GM18861 (cell line): ENCODE measurements around the gene ZNF326.
"Not testable (repeated sequence)": the region's sequence is repeated elsewhere in the genome, so short reads cannot be mapped to it uniquely, and the experiment has no call there.

Experiments
- ATAC-seq: cut with Tn5 transposase; IDR thresholded peaks from one replicate; pipeline ENCODE4 v1.9.1; 2021; ENCODE audit not compliant: unreplicated experiment

The ZNF326 gene

GRCh38 chr1:89966656-89967055 lies 28.3 kb upstream of the ZNF326 start:
- no peak for ATAC-seq

GRCh38 chr1:89971600-89971999 lies 23.3 kb upstream of the ZNF326 start:
- ATAC-seq, result peak; percentile 68

GRCh38 chr1:89972024-89972423 lies 22.9 kb upstream of the ZNF326 start:
- no peak for ATAC-seq

- ATAC-seq, result no peak
These were observed 21.3 kb upstream of the ZNF326 start for GRCh38 chr1:89973471-89974127.

- ATAC-seq, result no peak
These were observed 20.7 kb upstream of the ZNF326 start for GRCh38 chr1:89974256-89974655.

GRCh38 chr1:89974696-89975470 lies 20.0 kb upstream of the ZNF326 start:
- ATAC-seq, result no peak

- no peak for ATAC-seq
These were observed 19.3 kb upstream of the ZNF326 start for GRCh38 chr1:89975540-89976125.

GRCh38 chr1:89978755-89979154 lies 16.2 kb upstream of the ZNF326 start:
- no peak for ATAC-seq

GRCh38 chr1:89980605-89981004 lies 14.3 kb upstream of the ZNF326 start:
- no peak for ATAC-seq

- not testable (repeated sequence) for ATAC-seq
These were observed 12.1 kb upstream of the ZNF326 start for GRCh38 chr1:89982846-89983245.

- not testable (repeated sequence) for ATAC-seq
These were observed 10.3 kb upstream of the ZNF326 start for GRCh38 chr1:89984564-89985116.

GRCh38 chr1:89986020-89986419 lies 8.9 kb upstream of the ZNF326 start:
- no peak for ATAC-seq

GRCh38 chr1:89987159-89987819 lies 7.6 kb upstream of the ZNF326 start:
- ATAC-seq, result peak; percentile 90

- ATAC-seq, result no peak
These were observed 5.8 kb upstream of the ZNF326 start for GRCh38 chr1:89989099-89989498.

GRCh38 chr1:89989799-89990198 lies 5.1 kb upstream of the ZNF326 start:
- no peak for ATAC-seq

- ATAC-seq, result no peak
These were observed 3.7 kb upstream of the ZNF326 start for GRCh38 chr1:89990976-89991831.

- no peak for ATAC-seq
These were observed 1.4 kb upstream of the ZNF326 start for GRCh38 chr1:89993541-89993940.

- ATAC-seq, result no peak
These were observed 592 bp upstream of the ZNF326 start for GRCh38 chr1:89994231-89994804.

GRCh38 chr1:89995598-89996449 lies 914 bp downstream of the ZNF326 start:
- no peak for ATAC-seq
